Fibroblast of mammary gland (primary cell): ENCODE measurements around the gene FRAT2.

Source experiments
- DNase-seq: peaks from one replicate; pipeline ENCODE4 v3.0.0-alpha.2; 2010; ENCODE audit warnings: low read depth
- H3K4me3 ChIP-seq: 2 replicates; pipeline ENCODE4 v1.5.1; 2011; ENCODE audit warnings: low read depth, mild to moderate bottlenecking, low read length, moderate library complexity; ENCODE audit not compliant: control insufficient read depth
- TF ChIP-seq, protein P1 (sequence below): conservative IDR thresholded peaks from 2 replicates; pipeline ENCODE4 v1.5.1; 2011; ENCODE audit warnings: low read depth, low read length, inconsistent platforms; ENCODE audit not compliant: control insufficient read depth, insufficient read depth

FRAT2 gene

DNA sequence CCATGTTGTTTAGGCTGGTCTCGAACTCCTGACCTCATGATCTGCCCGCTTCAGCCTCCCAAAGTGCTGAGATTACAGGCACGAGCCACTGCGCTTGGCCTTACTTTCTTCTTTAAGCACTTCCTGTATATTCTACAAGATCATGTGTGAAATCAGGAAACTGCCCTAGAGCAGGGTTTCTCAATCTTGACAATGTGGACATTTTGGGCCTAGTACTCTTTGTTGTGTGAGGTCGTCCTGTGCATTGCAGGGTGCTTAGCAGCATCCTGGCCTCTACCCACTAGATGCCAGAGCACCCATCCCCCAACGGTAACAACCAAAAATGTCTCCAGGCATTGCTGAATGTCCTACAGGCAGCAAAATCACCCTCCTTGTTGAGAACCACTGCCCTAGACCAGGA lies 41.9 kb upstream of the FRAT2 start:
- no peak for DNase-seq
- TF ChIP-seq, protein P1, sequence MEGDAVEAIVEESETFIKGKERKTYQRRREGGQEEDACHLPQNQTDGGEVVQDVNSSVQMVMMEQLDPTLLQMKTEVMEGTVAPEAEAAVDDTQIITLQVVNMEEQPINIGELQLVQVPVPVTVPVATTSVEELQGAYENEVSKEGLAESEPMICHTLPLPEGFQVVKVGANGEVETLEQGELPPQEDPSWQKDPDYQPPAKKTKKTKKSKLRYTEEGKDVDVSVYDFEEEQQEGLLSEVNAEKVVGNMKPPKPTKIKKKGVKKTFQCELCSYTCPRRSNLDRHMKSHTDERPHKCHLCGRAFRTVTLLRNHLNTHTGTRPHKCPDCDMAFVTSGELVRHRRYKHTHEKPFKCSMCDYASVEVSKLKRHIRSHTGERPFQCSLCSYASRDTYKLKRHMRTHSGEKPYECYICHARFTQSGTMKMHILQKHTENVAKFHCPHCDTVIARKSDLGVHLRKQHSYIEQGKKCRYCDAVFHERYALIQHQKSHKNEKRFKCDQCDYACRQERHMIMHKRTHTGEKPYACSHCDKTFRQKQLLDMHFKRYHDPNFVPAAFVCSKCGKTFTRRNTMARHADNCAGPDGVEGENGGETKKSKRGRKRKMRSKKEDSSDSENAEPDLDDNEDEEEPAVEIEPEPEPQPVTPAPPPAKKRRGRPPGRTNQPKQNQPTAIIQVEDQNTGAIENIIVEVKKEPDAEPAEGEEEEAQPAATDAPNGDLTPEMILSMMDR: no peak
- H3K4me3 ChIP-seq: no peak overlapping the region

DNA sequence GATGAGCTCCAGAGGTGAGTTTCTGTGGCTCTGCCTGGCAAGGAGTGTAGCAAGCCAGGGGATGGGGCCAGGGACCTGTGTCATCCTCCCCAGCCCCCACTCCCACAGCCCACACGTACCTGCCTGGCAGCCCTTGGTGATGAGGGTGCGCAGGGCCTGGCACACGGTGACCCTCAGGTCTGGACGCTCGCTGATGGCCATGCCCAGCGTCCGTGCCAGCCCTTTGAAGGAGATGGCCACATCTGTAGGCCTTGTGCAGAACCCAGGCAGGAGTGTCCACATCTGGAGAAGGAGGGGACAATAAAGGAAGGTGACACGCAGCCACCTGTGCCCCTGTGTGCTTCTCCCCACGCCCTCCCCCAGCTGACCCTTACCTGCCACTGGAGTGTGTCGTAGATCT lies 38.9 kb upstream of the FRAT2 start:
- H3K4me3 ChIP-seq: no peak overlapping the region
- TF ChIP-seq, protein P1: no peak
- DNase-seq: no peak

DNA sequence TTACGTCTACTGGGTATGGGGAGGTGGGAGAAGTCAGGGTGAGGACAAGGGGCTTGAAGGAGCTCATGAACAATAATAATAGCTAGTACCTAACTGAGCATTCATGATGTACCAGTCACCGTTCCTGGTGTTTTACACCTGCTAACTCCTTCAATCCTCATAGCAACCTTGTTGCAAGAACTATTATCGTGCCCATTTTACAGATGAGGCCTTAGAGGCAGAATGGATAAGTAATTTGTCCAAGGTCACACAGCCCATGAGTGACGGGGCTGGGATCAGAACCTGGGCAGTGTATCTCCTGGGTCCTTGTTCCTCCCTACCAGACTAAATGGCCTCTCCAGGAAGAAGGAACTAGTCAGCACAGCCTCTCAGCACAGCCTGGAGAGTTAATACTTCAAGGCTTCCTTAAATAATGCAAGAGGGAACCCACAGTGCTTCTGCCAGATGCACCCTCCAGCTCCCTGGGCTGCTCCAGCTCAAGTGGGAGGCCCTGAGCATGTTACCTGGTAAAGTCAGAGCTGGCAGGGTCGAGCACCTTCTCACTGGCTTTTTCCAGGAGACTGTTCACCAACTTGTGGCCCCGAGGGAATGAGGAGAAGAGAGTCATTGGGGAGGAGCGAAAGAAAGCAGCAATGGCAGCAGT lies 37.8 kb upstream of the FRAT2 start:
- no peak overlapping the region for H3K4me3 ChIP-seq
- TF ChIP-seq, protein P1: no peak
- DNase-seq: no peak

DNA sequence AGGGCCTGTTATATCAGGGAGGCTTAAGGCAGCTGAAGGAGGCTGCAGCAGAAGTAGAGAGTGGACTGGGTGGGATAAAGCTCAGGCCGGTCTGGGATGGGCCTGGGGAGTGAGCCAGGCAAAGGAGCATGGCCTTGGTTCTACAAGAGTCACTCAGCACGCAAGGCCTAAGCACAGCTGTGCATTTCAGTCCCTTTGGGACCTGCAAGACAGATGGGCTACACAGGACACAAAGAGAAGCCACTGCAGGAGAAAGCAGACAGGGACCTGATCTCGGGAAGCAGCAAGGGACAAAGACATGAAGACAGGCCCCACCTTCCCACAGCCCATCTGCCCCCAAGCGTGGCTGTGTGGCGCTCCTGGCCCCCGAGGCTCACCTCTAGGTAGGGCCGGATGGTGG lies 37.2 kb upstream of the FRAT2 start:
- TF ChIP-seq, protein P1: no peak
- no peak overlapping the region for H3K4me3 ChIP-seq
- DNase-seq: no peak

DNA sequence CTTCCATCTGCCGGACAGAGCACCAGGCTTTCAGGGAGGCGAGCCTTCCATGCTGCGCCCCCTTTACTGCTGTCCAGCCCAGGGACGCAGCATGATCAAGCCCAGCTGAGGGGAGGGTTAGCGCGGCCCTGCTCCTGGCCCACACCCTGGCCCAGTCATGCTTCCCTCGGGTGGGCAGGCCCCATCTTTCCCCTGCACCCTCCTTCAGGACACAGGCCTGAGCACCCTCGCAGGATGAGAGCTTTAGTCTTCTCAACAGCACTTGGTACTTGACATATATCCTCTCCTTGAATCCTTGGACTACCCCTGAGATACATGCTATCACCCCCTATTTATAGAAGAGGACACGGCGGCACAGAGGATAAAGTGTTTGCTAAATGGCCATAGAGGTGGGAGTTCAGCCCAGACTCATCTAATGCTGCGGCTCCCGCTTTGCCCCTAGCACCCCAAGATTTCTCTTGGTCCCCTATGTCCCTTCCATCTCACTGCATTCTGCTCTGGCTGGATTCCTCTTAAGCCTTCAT lies 32.7 kb upstream of the FRAT2 start:
- TF ChIP-seq, protein P1: no peak

DNA sequence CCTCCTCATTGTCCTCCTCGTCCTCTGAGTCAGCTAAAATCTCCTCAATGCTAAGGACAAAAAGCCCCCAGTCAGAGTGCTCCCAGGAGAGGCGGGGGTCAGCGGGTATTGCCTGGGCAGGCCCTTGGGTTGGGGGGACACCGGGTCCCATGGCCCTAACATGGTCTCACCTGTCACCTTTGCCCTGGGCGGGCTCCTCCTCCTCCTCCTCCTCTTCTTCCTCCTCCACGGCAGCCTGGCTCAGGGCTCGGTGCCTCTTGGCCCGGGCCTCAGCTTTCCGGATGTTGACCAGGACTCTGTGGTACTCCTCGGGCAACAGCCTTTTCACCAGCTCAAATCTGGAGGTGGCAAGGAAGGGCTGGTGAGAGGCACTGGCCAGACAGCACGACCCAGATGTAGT lies 32.0 kb upstream of the FRAT2 start:
- TF ChIP-seq, protein P1: no peak
- DNase-seq: no peak
- H3K4me3 ChIP-seq: no peak overlapping the region

More for the DNA sequence above, 32.7 kb upstream of the FRAT2 start:
- no peak for DNase-seq
- H3K4me3 ChIP-seq: no peak overlapping the region

DNA sequence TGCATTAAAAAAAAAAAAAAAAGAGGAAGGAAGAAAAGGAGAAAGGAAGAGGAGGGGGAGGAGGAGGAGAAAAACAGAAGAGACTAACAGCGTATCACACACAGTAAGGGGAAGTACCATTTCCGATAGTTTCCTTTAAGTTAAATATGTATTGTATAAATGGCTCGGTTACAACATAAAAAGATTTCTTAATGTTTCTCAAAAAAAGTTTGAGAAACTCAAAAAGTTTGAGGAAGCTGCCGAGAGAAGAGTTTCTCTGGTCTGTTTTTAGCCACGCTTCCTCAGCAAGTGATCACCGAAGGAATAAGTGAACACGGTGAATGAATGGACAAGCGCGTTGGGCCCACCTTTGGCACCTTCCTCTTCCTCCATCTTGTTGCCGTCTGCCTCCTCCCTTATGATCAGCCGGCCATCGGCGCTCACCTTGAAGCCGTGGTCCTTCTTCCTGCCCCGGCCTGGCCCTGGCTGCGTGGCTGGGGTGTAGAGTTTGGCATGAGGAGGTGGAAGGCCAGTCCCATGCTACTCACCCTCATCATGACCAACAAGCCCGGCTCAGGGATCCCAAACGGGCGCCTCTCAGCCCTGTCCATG lies 31.3 kb upstream of the FRAT2 start:
- no peak overlapping the region for H3K4me3 ChIP-seq
- TF ChIP-seq, protein P1: no peak
- DNase-seq: no peak
